HEK293 (cell line): ENCODE measurements around the gene EME2.

ENCODE experiments used
- BCL11A ChIP-seq: fragments of 450-650 bp; formaldehyde crosslinking; IDR thresholded peaks from 2 replicates; pipeline ENCODE4 v1.5.1; 2016; ENCODE audit warnings: low read depth, missing biosample characterization, missing genetic modification characterization
- PBX3 ChIP-seq: sonication (generic); formaldehyde crosslinking; IDR thresholded peaks from 2 replicates; pipeline ENCODE4 v1.8.1; 2022; ENCODE audit warnings: mild to moderate bottlenecking, moderate library complexity, missing genetic modification reagents
- TCF7L2 ChIP-seq: IDR thresholded peaks from 2 replicates; pipeline ENCODE4 v1.6.1; 2011; ENCODE audit warnings: low read depth, mild to moderate bottlenecking, inconsistent platforms, low read length, moderate library complexity, borderline replicate concordance
- YY1 ChIP-seq: fragments of 450-650 bp; formaldehyde crosslinking; IDR thresholded peaks from 2 replicates; pipeline ENCODE4 v1.5.1; 2018; ENCODE audit warnings: missing biosample characterization, missing genetic modification characterization
- ZNF133 ChIP-seq: fragments of 450-650 bp; formaldehyde crosslinking; IDR thresholded peaks from 2 replicates; pipeline ENCODE4 v1.5.1; 2016; ENCODE audit warnings: missing biosample characterization, missing genetic modification characterization
- ZNF266 ChIP-seq: fragments of 450-650 bp; formaldehyde crosslinking; IDR thresholded peaks from 2 replicates; pipeline ENCODE4 v1.5.1; 2016; ENCODE audit warnings: missing biosample characterization, missing genetic modification characterization, low read depth
- ZNF302 ChIP-seq: fragments of 450-650 bp; formaldehyde crosslinking; IDR thresholded peaks from 2 replicates; pipeline ENCODE4 v1.5.1; 2016; ENCODE audit warnings: missing biosample characterization, missing genetic modification characterization, low read depth
- ZNF311 ChIP-seq: fragments of 450-650 bp; formaldehyde crosslinking; IDR thresholded peaks from 2 replicates; pipeline ENCODE4 v1.5.1; 2017; ENCODE audit warnings: missing biosample characterization, missing genetic modification characterization, borderline replicate concordance
- ZSCAN16 ChIP-seq: fragments of 450-650 bp; formaldehyde crosslinking; IDR thresholded peaks from 2 replicates; pipeline ENCODE4 v1.5.1; 2016; ENCODE audit warnings: missing biosample characterization, missing genetic modification characterization
- TF ChIP-seq, protein P1 (sequence below): fragments of 450-650 bp; formaldehyde crosslinking; IDR thresholded peaks from 2 replicates; pipeline ENCODE4 v1.5.1; 2016; ENCODE audit warnings: missing biosample characterization, missing genetic modification characterization
- TF ChIP-seq, protein P2 (sequence below): fragments of 450-650 bp; formaldehyde crosslinking; IDR thresholded peaks from 2 replicates; pipeline ENCODE4 v1.5.1; 2016; ENCODE audit warnings: missing biosample characterization, missing genetic modification characterization

- TF ChIP-seq, protein P1, sequence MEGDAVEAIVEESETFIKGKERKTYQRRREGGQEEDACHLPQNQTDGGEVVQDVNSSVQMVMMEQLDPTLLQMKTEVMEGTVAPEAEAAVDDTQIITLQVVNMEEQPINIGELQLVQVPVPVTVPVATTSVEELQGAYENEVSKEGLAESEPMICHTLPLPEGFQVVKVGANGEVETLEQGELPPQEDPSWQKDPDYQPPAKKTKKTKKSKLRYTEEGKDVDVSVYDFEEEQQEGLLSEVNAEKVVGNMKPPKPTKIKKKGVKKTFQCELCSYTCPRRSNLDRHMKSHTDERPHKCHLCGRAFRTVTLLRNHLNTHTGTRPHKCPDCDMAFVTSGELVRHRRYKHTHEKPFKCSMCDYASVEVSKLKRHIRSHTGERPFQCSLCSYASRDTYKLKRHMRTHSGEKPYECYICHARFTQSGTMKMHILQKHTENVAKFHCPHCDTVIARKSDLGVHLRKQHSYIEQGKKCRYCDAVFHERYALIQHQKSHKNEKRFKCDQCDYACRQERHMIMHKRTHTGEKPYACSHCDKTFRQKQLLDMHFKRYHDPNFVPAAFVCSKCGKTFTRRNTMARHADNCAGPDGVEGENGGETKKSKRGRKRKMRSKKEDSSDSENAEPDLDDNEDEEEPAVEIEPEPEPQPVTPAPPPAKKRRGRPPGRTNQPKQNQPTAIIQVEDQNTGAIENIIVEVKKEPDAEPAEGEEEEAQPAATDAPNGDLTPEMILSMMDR (tag by site-specific recombination), result no peak
- TF ChIP-seq ZSCAN16 (tag by site-specific recombination) (no peak), ZNF302 (tag by site-specific recombination) (no peak), ZNF133 (no peak), BCL11A (tag by site-specific recombination) (no peak), YY1 (no peak), TCF7L2 (no peak), PBX3 (CRISPR knock-in tag) (no peak), ZNF311 (no peak), ZNF266 (no peak)
- TF ChIP-seq, protein P2, sequence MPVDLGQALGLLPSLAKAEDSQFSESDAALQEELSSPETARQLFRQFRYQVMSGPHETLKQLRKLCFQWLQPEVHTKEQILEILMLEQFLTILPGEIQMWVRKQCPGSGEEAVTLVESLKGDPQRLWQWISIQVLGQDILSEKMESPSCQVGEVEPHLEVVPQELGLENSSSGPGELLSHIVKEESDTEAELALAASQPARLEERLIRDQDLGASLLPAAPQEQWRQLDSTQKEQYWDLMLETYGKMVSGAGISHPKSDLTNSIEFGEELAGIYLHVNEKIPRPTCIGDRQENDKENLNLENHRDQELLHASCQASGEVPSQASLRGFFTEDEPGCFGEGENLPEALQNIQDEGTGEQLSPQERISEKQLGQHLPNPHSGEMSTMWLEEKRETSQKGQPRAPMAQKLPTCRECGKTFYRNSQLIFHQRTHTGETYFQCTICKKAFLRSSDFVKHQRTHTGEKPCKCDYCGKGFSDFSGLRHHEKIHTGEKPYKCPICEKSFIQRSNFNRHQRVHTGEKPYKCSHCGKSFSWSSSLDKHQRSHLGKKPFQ (tag by site-specific recombination), result no peak
These were observed 13.7 kb upstream of the EME2 start for GRCh38 chr16:1758923-1759322.
